Epithelial cell of esophagus (primary cell): ENCODE measurements around the gene ZDHHC1.

ENCODE experiments used
- DNase-seq: peaks from one replicate; pipeline ENCODE4 v3.0.0; 2010; ENCODE audit warnings: low read depth
- H3K4me3 ChIP-seq: 2 replicates; pipeline ENCODE4 v1.5.1; 2011; ENCODE audit warnings: mild to moderate bottlenecking, low read length, control low read depth
- TF ChIP-seq, protein P1 (sequence below): IDR thresholded peaks from 2 replicates; pipeline ENCODE4 v1.5.1; 2011; ENCODE audit warnings: low read depth, mild to moderate bottlenecking, low read length, control low read depth, inconsistent platforms; ENCODE audit not compliant: insufficient read depth; ENCODE audit errors: missing control alignments

ZDHHC1 gene

GRCh38 chr16:67456391-67457081 lies 40.3 kb upstream of the ZDHHC1 start:
- DNase-seq: peak; percentile 45
- H3K4me3 ChIP-seq: no peak overlapping the region
- TF ChIP-seq, protein P1, sequence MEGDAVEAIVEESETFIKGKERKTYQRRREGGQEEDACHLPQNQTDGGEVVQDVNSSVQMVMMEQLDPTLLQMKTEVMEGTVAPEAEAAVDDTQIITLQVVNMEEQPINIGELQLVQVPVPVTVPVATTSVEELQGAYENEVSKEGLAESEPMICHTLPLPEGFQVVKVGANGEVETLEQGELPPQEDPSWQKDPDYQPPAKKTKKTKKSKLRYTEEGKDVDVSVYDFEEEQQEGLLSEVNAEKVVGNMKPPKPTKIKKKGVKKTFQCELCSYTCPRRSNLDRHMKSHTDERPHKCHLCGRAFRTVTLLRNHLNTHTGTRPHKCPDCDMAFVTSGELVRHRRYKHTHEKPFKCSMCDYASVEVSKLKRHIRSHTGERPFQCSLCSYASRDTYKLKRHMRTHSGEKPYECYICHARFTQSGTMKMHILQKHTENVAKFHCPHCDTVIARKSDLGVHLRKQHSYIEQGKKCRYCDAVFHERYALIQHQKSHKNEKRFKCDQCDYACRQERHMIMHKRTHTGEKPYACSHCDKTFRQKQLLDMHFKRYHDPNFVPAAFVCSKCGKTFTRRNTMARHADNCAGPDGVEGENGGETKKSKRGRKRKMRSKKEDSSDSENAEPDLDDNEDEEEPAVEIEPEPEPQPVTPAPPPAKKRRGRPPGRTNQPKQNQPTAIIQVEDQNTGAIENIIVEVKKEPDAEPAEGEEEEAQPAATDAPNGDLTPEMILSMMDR: peak; percentile 65

- DNase-seq: no peak
- TF ChIP-seq, protein P1: no peak
- no peak overlapping the region for H3K4me3 ChIP-seq
Measured at GRCh38 chr16:67454852-67455251, 38.6 kb upstream of the ZDHHC1 start.

- DNase-seq: no peak
- TF ChIP-seq, protein P1: no peak
- H3K4me3 ChIP-seq: no peak overlapping the region
Measured at GRCh38 chr16:67454104-67454503, 37.8 kb upstream of the ZDHHC1 start.

GRCh38 chr16:67451704-67452435 lies 35.6 kb upstream of the ZDHHC1 start:
- TF ChIP-seq, protein P1: no peak
- H3K4me3 ChIP-seq: no peak overlapping the region
- no peak for DNase-seq

DNA sequence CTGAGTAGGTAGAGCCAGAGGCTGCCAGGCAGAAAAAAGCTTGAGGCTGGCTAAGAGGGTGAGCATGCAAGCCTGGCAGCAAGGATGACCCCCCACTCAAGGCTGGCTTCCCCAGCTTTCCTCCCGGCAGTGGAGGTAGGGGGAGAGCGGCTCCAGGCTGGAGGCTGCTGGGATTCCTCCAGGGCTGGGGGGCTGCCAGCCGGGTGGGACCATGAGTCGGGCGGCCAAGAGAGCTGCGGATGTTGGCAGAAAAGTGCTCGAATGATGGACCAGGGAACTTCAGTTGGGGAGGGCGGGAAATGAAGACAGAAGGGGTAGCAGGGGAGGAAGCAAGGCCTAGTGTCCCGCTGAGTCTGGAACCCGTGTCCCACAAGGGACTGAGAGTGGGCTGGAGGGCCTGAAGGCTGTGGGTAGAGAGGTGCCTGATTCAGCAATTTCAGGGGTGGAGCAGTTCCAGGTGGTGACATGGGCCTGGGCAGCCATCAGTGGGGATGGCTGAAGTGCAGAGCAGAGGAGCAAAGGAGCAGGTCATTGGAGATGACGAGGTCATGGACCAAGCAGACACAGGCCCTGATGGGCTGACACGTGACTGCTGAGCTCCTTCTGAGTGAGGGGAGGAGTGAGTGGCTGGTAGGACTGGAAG lies 34.9 kb upstream of the ZDHHC1 start:
- TF ChIP-seq, protein P1: no peak
- DNase-seq: no peak
- H3K4me3 ChIP-seq: no peak overlapping the region

- TF ChIP-seq, protein P1: no peak
- no peak for DNase-seq
- no peak overlapping the region for H3K4me3 ChIP-seq
Measured at GRCh38 chr16:67449739-67450138, 33.5 kb upstream of the ZDHHC1 start.

DNA sequence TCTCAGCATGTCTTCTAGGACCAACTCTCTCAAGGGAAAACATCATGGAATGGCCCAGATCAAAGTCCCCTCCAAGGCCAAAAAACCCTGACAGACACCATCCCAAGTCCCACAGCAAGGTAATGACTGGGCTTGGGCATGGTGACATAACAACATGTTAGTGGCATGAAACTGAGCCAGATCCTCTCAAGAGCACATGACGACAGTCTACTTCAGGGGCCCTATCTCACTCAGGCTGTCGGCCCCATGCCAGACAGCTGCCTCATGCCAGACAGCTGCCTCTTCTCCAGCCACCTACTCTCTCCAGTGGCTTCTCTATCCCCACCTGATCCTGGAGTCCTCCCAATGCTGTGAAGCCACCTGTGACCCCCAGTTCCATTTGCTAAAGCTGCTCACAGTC lies 33.1 kb upstream of the ZDHHC1 start:
- no peak overlapping the region for H3K4me3 ChIP-seq
- TF ChIP-seq, protein P1: no peak

More for the DNA sequence above, 33.1 kb upstream of the ZDHHC1 start:
- DNase-seq: no peak
